Mesothelial cell of epicardium (in vitro differentiated cells): Measurements from ENCODE around the gene SRP14. TPM values are rescaled to one million over a fixed set of nuclear protein-coding genes. Genes with fewer than 3 reads are reported as not detected.

ENCODE experiments used
- DNase-seq, 2 experiments: peaks; one replicate each; pipeline ENCODE4 v3.0.0; 2021; ENCODE audit warnings: low spot score in 2 of 2; ENCODE audit not compliant: unreplicated experiment in 2 of 2
- H3K27ac Mint-ChIP-seq: 2 replicates; pipeline ENCODE4 v1.8.0; 2021; ENCODE audit warnings: mixed read lengths
- H3K27me3 Mint-ChIP-seq: 2 replicates; pipeline ENCODE4 v1.8.0; 2021; ENCODE audit warnings: low read depth, mixed read lengths
- H3K36me3 Mint-ChIP-seq: 2 replicates; pipeline ENCODE4 v1.8.0; 2021; ENCODE audit warnings: mixed read lengths
- H3K4me1 Mint-ChIP-seq: 2 replicates; pipeline ENCODE4 v1.8.0; 2021; ENCODE audit warnings: mixed read lengths
- H3K4me3 Mint-ChIP-seq: 2 replicates; pipeline ENCODE4 v1.8.0; 2021; ENCODE audit warnings: mild to moderate bottlenecking, moderate library complexity, mixed read lengths
- H3K9me3 Mint-ChIP-seq: 2 replicates; pipeline ENCODE4 v1.8.0; 2021; ENCODE audit warnings: mixed read lengths
- CTCF ChIP-seq: fragments of 200-600 bp; sonication (generic); IDR thresholded peaks from one replicate; pipeline ENCODE4 v1.5.0; 2021; ENCODE audit warnings: antibody characterized with exemption; ENCODE audit not compliant: unreplicated experiment
- total RNA-seq: library from RNA; stranded (reverse); gene quantifications from 3 replicates; pipeline ENCODE4 v1.2.1, GENCODE V29; 2021

The SRP14 gene
- total RNA-seq, 1 donor from 2014 or later: 198 TPM

- TF ChIP-seq CTCF: no peak
- H3K4me3 Mint-ChIP-seq: no peak overlapping the region
- DNase-seq: no peak
- H3K27ac Mint-ChIP-seq: peak overlapping the region; percentile 83
- H3K4me1 Mint-ChIP-seq: peaks cover 47% of the 10 kb centered on the region
- H3K27me3 Mint-ChIP-seq: no peaks in the 10 kb centered on the region
- H3K36me3 Mint-ChIP-seq: no peaks in the 10 kb centered on the region
- no peaks in the 10 kb centered on the region for H3K9me3 Mint-ChIP-seq
These were observed 5.1 kb upstream of the SRP14 start for GRCh38 chr15:40043927-40044716.

GRCh38 chr15:40042791-40043320 lies 3.9 kb upstream of the SRP14 start:
- Mint-ChIP-seq H3K36me3 (no peaks in the 10 kb centered on the region), H3K9me3 (no peaks in the 10 kb centered on the region), H3K4me1 (peaks cover 50% of the 10 kb centered on the region), H3K27ac (no peak overlapping the region), H3K4me3 (no peak overlapping the region), H3K27me3 (no peaks in the 10 kb centered on the region)
- DNase-seq: no peak
- TF ChIP-seq CTCF: no peak

GRCh38 chr15:40040770-40041169 lies 1.8 kb upstream of the SRP14 start:
- Mint-ChIP-seq H3K9me3 (no peaks in the 10 kb centered on the region), H3K27ac (peak overlapping the region; percentile 84), H3K27me3 (no peaks in the 10 kb centered on the region), H3K36me3 (peaks cover 8% of the 10 kb centered on the region), H3K4me3 (no peak overlapping the region), H3K4me1 (peaks cover 42% of the 10 kb centered on the region)
- TF ChIP-seq CTCF: no peak
- DNase-seq: no peak

DNA sequence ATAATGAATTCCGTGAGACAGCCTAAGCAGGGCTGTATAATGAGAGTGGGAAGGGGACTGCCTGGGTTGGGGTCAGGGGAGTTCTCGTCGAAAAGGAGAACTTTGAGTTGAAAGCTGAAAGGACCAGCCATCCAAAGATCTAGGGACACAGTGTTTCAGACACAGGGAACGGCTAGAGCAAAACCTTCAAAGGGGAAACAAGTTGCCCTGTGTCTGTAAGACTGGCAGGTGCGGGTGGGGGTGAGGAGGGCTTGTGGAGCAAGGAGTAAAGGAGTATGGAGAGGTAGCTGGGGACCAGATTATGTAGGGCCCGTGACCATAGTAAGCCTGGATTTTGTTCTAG lies 1.3 kb upstream of the SRP14 start:
- no peak for TF ChIP-seq CTCF
- Mint-ChIP-seq H3K27me3 (no peaks in the 10 kb centered on the region), H3K36me3 (peaks cover 12% of the 10 kb centered on the region), H3K4me1 (peaks cover 37% of the 10 kb centered on the region), H3K27ac (peak overlapping the region; percentile 84), H3K4me3 (peak overlapping the region; percentile 53), H3K9me3 (no peaks in the 10 kb centered on the region)
- DNase-seq: no peak

- Mint-ChIP-seq H3K9me3 (no peaks in the 10 kb centered on the region), H3K4me3 (peak overlapping the region; percentile 99), H3K36me3 (peaks cover 20% of the 10 kb centered on the region), H3K27ac (peak overlapping the region; percentile 100), H3K27me3 (no peaks in the 10 kb centered on the region), H3K4me1 (peaks cover 28% of the 10 kb centered on the region)
- DNase-seq: no peak
- no peak for TF ChIP-seq CTCF
These were observed 725 bp downstream of the SRP14 start for GRCh38 chr15:40038275-40038637.
